HEK293 (cell line): ENCODE results near the gene SERINC5.

Source experiments
- CTCF ChIA-PET: fragments of 350-600 bp; formaldehyde crosslinking; extraction: SDS; loops from one replicate; lab custom pipeline; 2021; ENCODE audit warnings: antibody characterized with exemption; lab: Yijun Ruan, JAX
- POLR2A ChIA-PET: fragments of 300-600 bp; formaldehyde crosslinking; extraction: SDS; loops from one replicate; lab custom pipeline; 2020; ENCODE audit warnings: antibody characterized with exemption, inconsistent platforms; lab: Yijun Ruan, JAX
- H3K27ac ChIP-seq: fragments of 200-500 bp; sonication (Bioruptor generic); 2 replicates; pipeline ENCODE4 v1.5.1; 2014; ENCODE audit warnings: low read depth, low read length, control low read depth, inconsistent platforms; ENCODE audit errors: extremely low read depth
- H3K36me3 ChIP-seq, 2 experiments: fragments of 200-500 bp in 1 of 2; sonication (Bioruptor generic) in 1 of 2; 1 replicate in 1 of 2; 2 replicates in 1 of 2; pipeline ENCODE4 v1.5.1; 2014 to 2017; ENCODE audit warnings: inconsistent platforms in 2 of 2, low read length in 2 of 2; ENCODE audit not compliant: control insufficient read depth in 2 of 2, insufficient read depth in 1 of 2
- H3K4me1 ChIP-seq: fragments of 200-500 bp; sonication (Bioruptor generic); 2 replicates; pipeline ENCODE4 v1.5.1; 2014; ENCODE audit warnings: mild to moderate bottlenecking, low read length, inconsistent platforms; ENCODE audit not compliant: control insufficient read depth, insufficient read depth
- H3K4me3 ChIP-seq: 2 replicates; pipeline ENCODE4 v1.5.1; 2011; ENCODE audit warnings: low read depth, mild to moderate bottlenecking, control low read depth, low read length, moderate library complexity
- H3K9me3 ChIP-seq: fragments of 200-500 bp; sonication (Bioruptor generic); 2 replicates; pipeline ENCODE4 v1.5.1; 2014; ENCODE audit warnings: low read depth, low read length, inconsistent platforms; ENCODE audit not compliant: control insufficient read depth, insufficient read depth
- BCL11B ChIP-seq: fragments of 450-650 bp; formaldehyde crosslinking; IDR thresholded peaks from 2 replicates; pipeline ENCODE4 v1.5.1; 2016; ENCODE audit warnings: low read depth, missing biosample characterization, missing genetic modification characterization
- GLIS1 ChIP-seq: fragments of 450-650 bp; formaldehyde crosslinking; IDR thresholded peaks from 2 replicates; pipeline ENCODE4 v1.5.1; 2016; ENCODE audit warnings: missing biosample characterization, missing genetic modification characterization
- KLF8 ChIP-seq: fragments of 450-650 bp; formaldehyde crosslinking; IDR thresholded peaks from 2 replicates; pipeline ENCODE4 v1.5.1; 2016; ENCODE audit warnings: missing biosample characterization, missing genetic modification characterization
- MZF1 ChIP-seq: fragments of 450-650 bp; formaldehyde crosslinking; IDR thresholded peaks from 2 replicates; pipeline ENCODE4 v1.5.1; 2017; ENCODE audit warnings: missing biosample characterization, missing genetic modification characterization, borderline replicate concordance
- PRDM1 ChIP-seq: fragments of 450-650 bp; formaldehyde crosslinking; IDR thresholded peaks from 2 replicates; pipeline ENCODE4; 2016; ENCODE audit warnings: missing biosample characterization, missing genetic modification characterization
- SP3 ChIP-seq: fragments of 450-650 bp; formaldehyde crosslinking; IDR thresholded peaks from 2 replicates; pipeline ENCODE4 v1.5.1; 2016; ENCODE audit warnings: missing biosample characterization, missing genetic modification characterization
- ZBTB20 ChIP-seq: fragments of 450-650 bp; formaldehyde crosslinking; IDR thresholded peaks from 2 replicates; pipeline ENCODE4 v1.5.1; 2016; ENCODE audit warnings: missing biosample characterization, missing genetic modification characterization
- ZNF211 ChIP-seq: fragments of 450-650 bp; formaldehyde crosslinking; IDR thresholded peaks from 2 replicates; pipeline ENCODE4 v1.5.1; 2016; ENCODE audit warnings: low read depth, missing biosample characterization, missing genetic modification characterization
- ZNF223 ChIP-seq: fragments of 450-650 bp; formaldehyde crosslinking; IDR thresholded peaks from 2 replicates; pipeline ENCODE4 v1.5.1; 2016; ENCODE audit warnings: missing biosample characterization, missing genetic modification characterization
- ZNF354C ChIP-seq: fragments of 450-650 bp; formaldehyde crosslinking; IDR thresholded peaks from 2 replicates; pipeline ENCODE4 v1.5.1; 2016; ENCODE audit warnings: missing biosample characterization, missing genetic modification characterization, low read depth, borderline replicate concordance
- ZNF404 ChIP-seq: fragments of 450-650 bp; formaldehyde crosslinking; IDR thresholded peaks from 2 replicates; pipeline ENCODE4 v1.5.1; 2017; ENCODE audit warnings: missing biosample characterization, missing genetic modification characterization
- ZNF529 ChIP-seq: fragments of 450-650 bp; formaldehyde crosslinking; IDR thresholded peaks from 2 replicates; pipeline ENCODE4 v1.5.1; 2017; ENCODE audit warnings: missing genetic modification characterization, missing biosample characterization; ENCODE audit not compliant: insufficient replicate concordance
- ZNF555 ChIP-seq: fragments of 450-650 bp; formaldehyde crosslinking; conservative IDR thresholded peaks from 2 replicates; pipeline ENCODE4 v1.5.1; 2017; ENCODE audit warnings: missing biosample characterization, mild to moderate bottlenecking, missing genetic modification characterization, inconsistent platforms
- ZNF571 ChIP-seq: fragments of 450-650 bp; formaldehyde crosslinking; IDR thresholded peaks from 2 replicates; pipeline ENCODE4 v1.5.0; 2017; ENCODE audit warnings: missing biosample characterization, missing genetic modification characterization
- ZNF585B ChIP-seq: fragments of 450-650 bp; formaldehyde crosslinking; IDR thresholded peaks from 2 replicates; pipeline ENCODE4 v1.5.1; 2016; ENCODE audit warnings: missing biosample characterization, missing genetic modification characterization
- ZNF654 ChIP-seq: fragments of 450-650 bp; formaldehyde crosslinking; IDR thresholded peaks from 2 replicates; pipeline ENCODE4 v1.5.1; 2016; ENCODE audit warnings: low read depth, missing biosample characterization, missing genetic modification characterization
- ZNF670 ChIP-seq: fragments of 450-650 bp; formaldehyde crosslinking; IDR thresholded peaks from 2 replicates; pipeline ENCODE4 v1.5.1; 2016; ENCODE audit warnings: missing biosample characterization, missing genetic modification characterization, low read depth
- ZNF677 ChIP-seq: fragments of 450-650 bp; IDR thresholded peaks from 2 replicates; pipeline ENCODE4 v1.5.0; 2018; ENCODE audit warnings: missing biosample characterization, mild to moderate bottlenecking, missing genetic modification characterization, moderate library complexity
- ZNF768 ChIP-seq: fragments of 450-650 bp; formaldehyde crosslinking; IDR thresholded peaks from 2 replicates; pipeline ENCODE4 v1.5.1; 2018; ENCODE audit warnings: missing biosample characterization, mild to moderate bottlenecking, missing genetic modification characterization
- ZXDB ChIP-seq: fragments of 450-650 bp; formaldehyde crosslinking; IDR thresholded peaks from 2 replicates; pipeline ENCODE4 v1.5.1; 2016; ENCODE audit warnings: missing biosample characterization, missing genetic modification characterization
- TF ChIP-seq, protein P1 (sequence below): fragments of 450-650 bp; formaldehyde crosslinking; IDR thresholded peaks from 2 replicates; pipeline ENCODE4 v1.5.1; 2017; ENCODE audit warnings: missing biosample characterization, missing genetic modification characterization
- TF ChIP-seq, protein P2 (sequence below): fragments of 450-650 bp; formaldehyde crosslinking; IDR thresholded peaks from 2 replicates; pipeline ENCODE4 v1.5.1; 2016; ENCODE audit warnings: missing biosample characterization, missing genetic modification characterization
- TF ChIP-seq, protein P3 (sequence below): fragments of 450-650 bp; formaldehyde crosslinking; conservative IDR thresholded peaks from 2 replicates; pipeline ENCODE4 v1.5.1; 2016; ENCODE audit warnings: low read depth, missing biosample characterization, missing genetic modification characterization
- TF ChIP-seq, protein P4 (sequence below): fragments of 450-650 bp; formaldehyde crosslinking; optimal IDR thresholded peaks from 2 replicates; pipeline ENCODE3; 2016; ENCODE audit warnings: missing biosample characterization, mild to moderate bottlenecking, missing genetic modification characterization

Gene SERINC5

DNA sequence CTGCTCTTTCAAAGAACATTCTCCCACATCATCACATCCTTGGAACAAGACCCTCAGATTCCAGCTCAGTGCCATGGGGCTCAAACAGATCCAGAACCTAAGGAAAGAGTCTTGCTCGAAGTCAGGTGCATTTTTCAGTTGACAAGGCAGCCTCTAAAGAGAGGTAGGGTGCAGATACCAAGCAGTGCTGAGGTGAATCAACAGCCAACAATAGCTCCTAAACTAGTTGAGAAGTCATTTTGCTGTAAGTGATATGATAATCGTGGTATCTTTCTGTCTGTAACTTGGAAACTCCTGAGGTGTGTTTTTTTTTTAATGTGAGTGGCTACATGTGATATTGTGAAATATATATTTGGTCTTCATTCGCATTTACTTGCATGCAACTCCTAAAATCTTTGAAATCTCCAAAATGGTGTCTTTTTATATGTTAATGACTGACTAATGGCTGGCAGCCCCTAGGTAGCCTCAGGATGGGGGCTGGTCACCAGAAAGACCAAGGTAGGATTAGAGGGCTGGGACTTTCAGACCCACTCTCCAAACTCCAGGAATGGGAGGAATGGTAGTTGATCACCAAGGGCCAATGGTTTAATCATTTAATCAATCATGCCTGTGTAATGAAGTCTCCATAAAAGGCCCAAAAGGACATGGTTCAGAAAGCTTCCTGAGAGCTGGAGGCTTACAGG, 96.6 kb downstream of the SERINC5 start:
- TF ChIP-seq ZNF571 (tag by site-specific recombination) (no peak), ZNF211 (no peak), ZNF670 (tag by site-specific recombination) (no peak), ZNF404 (tag by site-specific recombination) (no peak), ZNF555 (no peak), KLF8 (tag by site-specific recombination) (no peak), MZF1 (tag by site-specific recombination) (no peak), ZXDB (tag by site-specific recombination) (no peak), SP3 (tag by site-specific recombination) (no peak), ZNF585B (tag by site-specific recombination) (no peak)
- TF ChIP-seq, protein P1, sequence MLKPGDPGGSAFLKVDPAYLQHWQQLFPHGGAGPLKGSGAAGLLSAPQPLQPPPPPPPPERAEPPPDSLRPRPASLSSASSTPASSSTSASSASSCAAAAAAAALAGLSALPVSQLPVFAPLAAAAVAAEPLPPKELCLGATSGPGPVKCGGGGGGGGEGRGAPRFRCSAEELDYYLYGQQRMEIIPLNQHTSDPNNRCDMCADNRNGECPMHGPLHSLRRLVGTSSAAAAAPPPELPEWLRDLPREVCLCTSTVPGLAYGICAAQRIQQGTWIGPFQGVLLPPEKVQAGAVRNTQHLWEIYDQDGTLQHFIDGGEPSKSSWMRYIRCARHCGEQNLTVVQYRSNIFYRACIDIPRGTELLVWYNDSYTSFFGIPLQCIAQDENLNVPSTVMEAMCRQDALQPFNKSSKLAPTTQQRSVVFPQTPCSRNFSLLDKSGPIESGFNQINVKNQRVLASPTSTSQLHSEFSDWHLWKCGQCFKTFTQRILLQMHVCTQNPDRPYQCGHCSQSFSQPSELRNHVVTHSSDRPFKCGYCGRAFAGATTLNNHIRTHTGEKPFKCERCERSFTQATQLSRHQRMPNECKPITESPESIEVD (tag by site-specific recombination): no peak
- TF ChIP-seq, protein P2, sequence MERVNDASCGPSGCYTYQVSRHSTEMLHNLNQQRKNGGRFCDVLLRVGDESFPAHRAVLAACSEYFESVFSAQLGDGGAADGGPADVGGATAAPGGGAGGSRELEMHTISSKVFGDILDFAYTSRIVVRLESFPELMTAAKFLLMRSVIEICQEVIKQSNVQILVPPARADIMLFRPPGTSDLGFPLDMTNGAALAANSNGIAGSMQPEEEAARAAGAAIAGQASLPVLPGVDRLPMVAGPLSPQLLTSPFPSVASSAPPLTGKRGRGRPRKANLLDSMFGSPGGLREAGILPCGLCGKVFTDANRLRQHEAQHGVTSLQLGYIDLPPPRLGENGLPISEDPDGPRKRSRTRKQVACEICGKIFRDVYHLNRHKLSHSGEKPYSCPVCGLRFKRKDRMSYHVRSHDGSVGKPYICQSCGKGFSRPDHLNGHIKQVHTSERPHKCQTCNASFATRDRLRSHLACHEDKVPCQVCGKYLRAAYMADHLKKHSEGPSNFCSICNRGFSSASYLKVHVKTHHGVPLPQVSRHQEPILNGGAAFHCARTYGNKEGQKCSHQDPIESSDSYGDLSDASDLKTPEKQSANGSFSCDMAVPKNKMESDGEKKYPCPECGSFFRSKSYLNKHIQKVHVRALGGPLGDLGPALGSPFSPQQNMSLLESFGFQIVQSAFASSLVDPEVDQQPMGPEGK (tag by site-specific recombination): no peak
- TF ChIP-seq, protein P3, sequence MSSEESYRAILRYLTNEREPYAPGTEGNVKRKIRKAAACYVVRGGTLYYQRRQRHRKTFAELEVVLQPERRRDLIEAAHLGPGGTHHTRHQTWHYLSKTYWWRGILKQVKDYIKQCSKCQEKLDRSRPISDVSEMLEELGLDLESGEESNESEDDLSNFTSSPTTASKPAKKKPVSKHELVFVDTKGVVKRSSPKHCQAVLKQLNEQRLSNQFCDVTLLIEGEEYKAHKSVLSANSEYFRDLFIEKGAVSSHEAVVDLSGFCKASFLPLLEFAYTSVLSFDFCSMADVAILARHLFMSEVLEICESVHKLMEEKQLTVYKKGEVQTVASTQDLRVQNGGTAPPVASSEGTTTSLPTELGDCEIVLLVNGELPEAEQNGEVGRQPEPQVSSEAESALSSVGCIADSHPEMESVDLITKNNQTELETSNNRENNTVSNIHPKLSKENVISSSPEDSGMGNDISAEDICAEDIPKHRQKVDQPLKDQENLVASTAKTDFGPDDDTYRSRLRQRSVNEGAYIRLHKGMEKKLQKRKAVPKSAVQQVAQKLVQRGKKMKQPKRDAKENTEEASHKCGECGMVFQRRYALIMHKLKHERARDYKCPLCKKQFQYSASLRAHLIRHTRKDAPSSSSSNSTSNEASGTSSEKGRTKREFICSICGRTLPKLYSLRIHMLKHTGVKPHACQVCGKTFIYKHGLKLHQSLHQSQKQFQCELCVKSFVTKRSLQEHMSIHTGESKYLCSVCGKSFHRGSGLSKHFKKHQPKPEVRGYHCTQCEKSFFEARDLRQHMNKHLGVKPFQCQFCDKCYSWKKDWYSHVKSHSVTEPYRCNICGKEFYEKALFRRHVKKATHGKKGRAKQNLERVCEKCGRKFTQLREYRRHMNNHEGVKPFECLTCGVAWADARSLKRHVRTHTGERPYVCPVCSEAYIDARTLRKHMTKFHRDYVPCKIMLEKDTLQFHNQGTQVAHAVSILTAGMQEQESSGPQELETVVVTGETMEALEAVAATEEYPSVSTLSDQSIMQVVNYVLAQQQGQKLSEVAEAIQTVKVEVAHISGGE (tag by site-specific recombination): no peak
- no peak overlapping the region for H3K27ac ChIP-seq
- H3K4me1 ChIP-seq: no peaks in the 10 kb centered on the region
- POLR2A ChIA-PET: no interaction called here
- no peaks in the 10 kb centered on the region for H3K9me3 ChIP-seq
- H3K4me3 ChIP-seq: no peak overlapping the region
- H3K36me3 ChIP-seq: peaks cover 0 to 3% of the 10 kb centered on the region in 2 experiments; a peak in 2 of 3 replicates
- CTCF ChIA-PET: no interaction called here

DNA sequence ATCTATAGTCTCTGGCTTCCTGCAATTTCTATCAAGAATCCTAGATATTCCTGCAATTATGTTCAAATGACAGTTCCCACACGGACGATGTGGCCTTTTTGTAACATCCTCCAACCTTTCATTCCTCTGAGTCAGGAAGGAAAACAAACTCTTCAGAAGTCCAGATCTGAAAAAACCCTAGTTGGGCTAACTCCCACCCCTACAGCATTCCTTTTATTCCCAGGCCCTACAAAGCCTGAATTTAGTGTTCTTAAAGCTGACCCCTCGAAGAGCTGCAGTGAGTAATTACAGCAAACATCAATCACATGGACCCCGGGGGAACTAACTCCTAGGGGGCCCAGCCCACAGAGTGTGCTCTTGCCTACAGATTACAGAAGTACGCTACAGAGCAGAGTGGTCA, 99.7 kb downstream of the SERINC5 start:
- no peak overlapping the region for H3K27ac ChIP-seq
- ChIA-PET CTCF (no interaction called here), POLR2A (no interaction called here)
- H3K4me3 ChIP-seq: no peak overlapping the region
- no peaks in the 10 kb centered on the region for H3K9me3 ChIP-seq
- H3K36me3 ChIP-seq: peaks cover 0 to 3% of the 10 kb centered on the region in 2 experiments; a peak in 1 of 3 replicates
- H3K4me1 ChIP-seq: no peaks in the 10 kb centered on the region
- TF ChIP-seq, protein P4, sequence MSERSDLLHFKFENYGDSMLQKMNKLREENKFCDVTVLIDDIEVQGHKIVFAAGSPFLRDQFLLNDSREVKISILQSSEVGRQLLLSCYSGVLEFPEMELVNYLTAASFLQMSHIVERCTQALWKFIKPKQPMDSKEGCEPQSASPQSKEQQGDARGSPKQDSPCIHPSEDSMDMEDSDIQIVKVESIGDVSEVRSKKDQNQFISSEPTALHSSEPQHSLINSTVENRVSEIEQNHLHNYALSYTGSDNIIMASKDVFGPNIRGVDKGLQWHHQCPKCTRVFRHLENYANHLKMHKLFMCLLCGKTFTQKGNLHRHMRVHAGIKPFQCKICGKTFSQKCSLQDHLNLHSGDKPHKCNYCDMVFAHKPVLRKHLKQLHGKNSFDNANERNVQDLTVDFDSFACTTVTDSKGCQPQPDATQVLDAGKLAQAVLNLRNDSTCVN (tag by site-specific recombination): no peak
- TF ChIP-seq ZNF529 (no peak), ZNF654 (tag by site-specific recombination) (no peak), ZNF768 (tag by site-specific recombination) (no peak), BCL11B (tag by site-specific recombination) (no peak), ZNF677 (no peak), GLIS1 (tag by site-specific recombination) (no peak), PRDM1 (tag by site-specific recombination) (no peak), ZNF223 (no peak), ZBTB20 (no peak), ZNF354C (tag by site-specific recombination) (no peak)
